Muscle of leg (tissue), 11 donors: Measurements from ENCODE around the gene GRIK4. TPM values are rescaled to one million over a fixed set of nuclear protein-coding genes. Genes with fewer than 3 reads are reported as not detected.

ENCODE experiments used
- DNase-seq: peaks from one replicate; pipeline ENCODE4 v3.0.0; 2013
- H3K27ac ChIP-seq: one replicate; pipeline ENCODE4 v1.5.1; 2013; ENCODE audit warnings: mild to moderate bottlenecking, low read length, control low read depth
- H3K27me3 ChIP-seq: one replicate; pipeline ENCODE4 v1.6.1; 2013; ENCODE audit warnings: low read length; ENCODE audit not compliant: control insufficient read depth, insufficient read depth
- H3K36me3 ChIP-seq: one replicate; pipeline ENCODE4 v1.6.1; 2013; ENCODE audit warnings: low read length; ENCODE audit not compliant: control insufficient read depth, insufficient read depth
- H3K4me1 ChIP-seq: one replicate; pipeline ENCODE4 v1.6.1; 2013; ENCODE audit warnings: low read length; ENCODE audit not compliant: control insufficient read depth, insufficient read depth
- H3K4me3 ChIP-seq: one replicate; pipeline ENCODE4 v1.5.1; 2013; ENCODE audit warnings: low read length, control low read depth
- H3K9me3 ChIP-seq: replicated peaks from 2 replicates; pipeline ENCODE4 v1.6.1; 2013; ENCODE audit warnings: low read depth, low read length; ENCODE audit not compliant: control insufficient read depth
- WGBS: methylation state at CpG from one replicate; pipeline ENCODE4 v1.1.5; 2013; ENCODE audit warnings: missing lambda C conversion rate; ENCODE audit not compliant: insufficient coverage; 5-methylcytosine and 5-hydroxymethylcytosine counted together
- polyA plus RNA-seq, 8 donors: library from polyadenylated mRNA; unstranded; fragments of 120-200 nt; gene quantifications; one replicate each; pipeline versions ENCODE4 v1.2.1 to v1.2.3, GENCODE V29; 2013; ENCODE audit warnings: inconsistent platforms in 1 of 8, low replicate concordance in 1 of 8; ENCODE audit not compliant: insufficient read length in 8 of 8, insufficient read depth in 1 of 8
- total RNA-seq: library from RNA; stranded (reverse); fragments of 120-200 nt; gene quantifications from one replicate; pipeline ENCODE4 v1.2.4, GENCODE V29; 2013

Gene GRIK4
- total and polyA plus RNA-seq, 9 donors, result 0.09 to 1.3 (median 0.50) TPM

DNA sequence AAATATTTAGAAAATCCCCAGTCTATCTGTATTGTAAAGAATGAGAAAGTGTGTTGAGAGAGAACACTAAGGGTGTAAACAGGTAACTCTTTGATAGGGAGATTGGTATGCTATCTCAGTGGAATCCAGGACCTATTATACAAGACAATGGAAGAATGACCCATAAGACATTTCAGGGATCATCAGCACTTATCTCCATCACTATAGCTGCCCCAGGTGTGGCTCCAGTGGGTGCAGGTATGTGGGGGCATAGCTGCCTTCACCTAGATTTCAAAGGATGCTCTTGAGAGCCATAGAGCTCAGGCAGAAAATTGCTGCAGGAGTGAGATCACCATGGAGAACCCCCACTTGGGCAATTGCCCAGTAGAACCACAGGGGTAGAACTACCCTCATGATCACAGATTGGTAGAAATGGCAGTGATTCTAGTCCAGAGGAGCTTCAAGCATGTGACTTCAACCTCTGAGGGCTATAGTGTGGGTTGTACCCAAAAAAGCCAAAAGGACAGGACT is 260.1 kb downstream of the GRIK4 start:
- Histone ChIP-seq H3K27me3 (peaks cover 8% of the 10 kb centered on the region), H3K9me3 (peaks cover 8% of the 10 kb centered on the region), H3K4me1 (no peaks in the 10 kb centered on the region), H3K36me3 (no peaks in the 10 kb centered on the region), H3K4me3 (no peak overlapping the region), H3K27ac (no peak overlapping the region)
- DNase-seq, result no peak

DNA sequence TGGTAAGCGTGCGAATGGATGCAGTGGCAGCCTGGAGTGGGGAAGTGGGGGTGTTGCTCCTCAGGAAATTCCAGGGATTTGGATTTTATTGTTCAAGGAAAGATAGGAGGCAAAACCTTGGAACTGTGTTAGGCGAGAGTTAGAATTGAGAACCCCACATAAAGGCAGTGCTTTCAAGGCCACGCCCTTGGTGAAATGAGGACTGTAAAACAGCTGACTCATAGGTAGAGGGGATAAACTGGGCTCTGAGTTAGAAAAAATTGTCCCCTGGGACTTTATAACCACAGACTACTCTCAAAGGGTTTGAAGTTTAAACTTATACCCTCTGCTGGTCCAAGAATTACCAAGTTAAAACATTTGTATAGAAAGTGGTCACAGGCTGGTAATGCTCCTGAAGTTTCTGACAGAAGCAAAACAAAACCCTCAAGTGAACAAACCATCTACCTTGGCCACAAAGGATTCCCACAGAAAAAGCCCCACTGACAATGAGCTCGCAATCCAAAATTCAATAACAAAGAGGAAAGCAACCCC is 262.0 kb downstream of the GRIK4 start:
- no peaks in the 10 kb centered on the region for H3K4me1 ChIP-seq
- no peaks in the 10 kb centered on the region for H3K36me3 ChIP-seq
- no peaks in the 10 kb centered on the region for H3K9me3 ChIP-seq
- H3K27me3 ChIP-seq, result peaks cover 8% of the 10 kb centered on the region
- H3K4me3 ChIP-seq, result no peak overlapping the region
- DNase-seq, result no peak
- 89% methylated on average over 3 of the region's 5 CpGs for whole genome bisulfite sequencing
- H3K27ac ChIP-seq, result no peak overlapping the region

DNA sequence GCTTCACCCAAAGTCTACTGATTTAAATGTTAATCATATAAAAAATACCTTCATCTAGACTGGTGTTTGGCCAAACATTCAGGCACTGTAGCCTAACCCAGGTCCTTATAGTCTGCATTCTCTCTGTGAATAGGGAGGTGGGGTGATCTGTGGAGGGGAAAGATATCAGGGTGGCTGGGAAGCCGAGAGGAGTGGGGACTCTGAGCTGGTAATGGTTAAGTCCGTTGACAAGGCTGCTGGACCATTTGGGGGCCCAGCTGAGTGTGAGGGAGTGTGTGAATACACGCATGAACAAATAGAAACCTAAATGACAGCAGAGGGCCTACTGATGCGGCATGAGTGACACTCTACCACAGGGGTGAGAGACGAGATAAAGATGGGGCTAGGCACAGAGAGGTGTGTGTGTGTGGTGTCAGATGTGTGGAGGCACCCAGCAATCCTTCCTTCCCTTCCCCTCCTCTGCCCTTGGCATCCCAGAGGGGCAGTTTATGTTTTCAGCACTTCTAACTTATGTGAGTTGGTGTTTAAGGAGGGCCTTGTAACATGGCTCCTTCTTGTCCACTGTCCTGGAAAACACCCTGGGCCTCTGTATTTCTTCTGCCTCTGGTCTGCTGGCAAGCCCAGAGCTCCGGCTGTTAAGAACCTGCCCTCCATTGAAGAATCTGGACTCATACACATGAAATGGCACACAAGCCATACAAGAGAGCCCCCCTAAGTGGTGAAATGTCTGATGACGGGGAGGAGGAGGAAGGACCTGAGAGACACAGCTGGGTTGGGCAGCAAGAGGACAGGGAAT is 263.2 kb downstream of the GRIK4 start:
- 78% methylated on average over 4 of the region's 7 CpGs for WGBS
- Histone ChIP-seq H3K27me3 (peaks cover 12% of the 10 kb centered on the region), H3K4me3 (no peak overlapping the region)

DNA sequence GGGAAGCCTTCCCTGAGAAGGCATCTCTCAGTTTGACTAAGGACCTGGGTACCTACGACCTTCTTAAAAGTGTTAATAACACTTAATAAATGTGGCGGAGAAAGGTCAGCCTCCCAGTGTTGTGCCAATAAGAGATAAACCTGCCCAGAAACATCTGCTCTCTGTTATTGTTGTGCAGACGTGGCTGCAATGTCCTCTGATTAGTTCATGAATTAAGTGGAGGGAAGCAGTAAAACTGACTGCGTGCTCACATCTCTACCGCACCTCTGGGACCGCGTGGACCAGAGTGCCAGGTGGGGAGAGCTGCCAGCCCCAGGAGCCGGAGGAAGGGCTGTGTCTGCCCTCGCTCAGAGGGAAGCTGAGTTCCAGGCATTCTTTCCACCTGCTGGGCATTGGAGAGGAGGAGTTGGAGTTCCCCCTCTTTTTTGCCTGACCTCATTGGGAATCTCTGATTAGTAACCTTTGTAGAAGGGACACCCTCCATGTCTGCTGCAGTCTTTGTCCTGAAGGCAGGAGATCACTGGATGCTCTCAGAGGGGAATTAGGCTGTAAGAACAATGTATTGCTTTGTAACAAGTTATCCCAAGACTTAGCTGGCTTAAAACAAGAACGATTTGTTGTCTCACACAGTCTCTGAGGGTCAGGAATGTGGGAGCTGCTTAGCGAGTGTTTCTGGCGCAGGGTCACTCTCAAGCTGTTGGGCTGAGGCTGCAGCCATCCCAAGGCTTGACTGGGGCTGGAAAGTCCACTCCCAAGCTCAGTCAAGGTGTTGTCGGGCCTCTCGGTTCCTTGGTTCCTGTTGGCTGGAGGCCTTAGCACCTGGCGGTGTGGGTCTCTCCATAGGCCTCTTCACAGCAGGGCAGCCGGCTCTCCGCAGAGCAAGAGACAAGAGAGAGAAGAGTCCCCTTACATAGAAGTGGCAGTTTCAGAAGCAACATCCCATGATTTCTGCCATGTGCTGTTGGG is 264.7 kb downstream of the GRIK4 start:
- Histone ChIP-seq H3K27me3 (peaks cover 12% of the 10 kb centered on the region), H3K27ac (no peak overlapping the region), H3K4me1 (no peaks in the 10 kb centered on the region), H3K4me3 (no peak overlapping the region), H3K36me3 (no peaks in the 10 kb centered on the region), H3K9me3 (no peaks in the 10 kb centered on the region)
- DNase-seq, result no peak
- WGBS, result 50% methylated on average over 9 of the region's 17 CpGs

More for the DNA sequence above, 263.2 kb downstream of the GRIK4 start:
- Histone ChIP-seq H3K36me3 (no peaks in the 10 kb centered on the region), H3K9me3 (no peaks in the 10 kb centered on the region), H3K27ac (no peak overlapping the region), H3K4me1 (no peaks in the 10 kb centered on the region)
- no peak for DNase-seq

DNA sequence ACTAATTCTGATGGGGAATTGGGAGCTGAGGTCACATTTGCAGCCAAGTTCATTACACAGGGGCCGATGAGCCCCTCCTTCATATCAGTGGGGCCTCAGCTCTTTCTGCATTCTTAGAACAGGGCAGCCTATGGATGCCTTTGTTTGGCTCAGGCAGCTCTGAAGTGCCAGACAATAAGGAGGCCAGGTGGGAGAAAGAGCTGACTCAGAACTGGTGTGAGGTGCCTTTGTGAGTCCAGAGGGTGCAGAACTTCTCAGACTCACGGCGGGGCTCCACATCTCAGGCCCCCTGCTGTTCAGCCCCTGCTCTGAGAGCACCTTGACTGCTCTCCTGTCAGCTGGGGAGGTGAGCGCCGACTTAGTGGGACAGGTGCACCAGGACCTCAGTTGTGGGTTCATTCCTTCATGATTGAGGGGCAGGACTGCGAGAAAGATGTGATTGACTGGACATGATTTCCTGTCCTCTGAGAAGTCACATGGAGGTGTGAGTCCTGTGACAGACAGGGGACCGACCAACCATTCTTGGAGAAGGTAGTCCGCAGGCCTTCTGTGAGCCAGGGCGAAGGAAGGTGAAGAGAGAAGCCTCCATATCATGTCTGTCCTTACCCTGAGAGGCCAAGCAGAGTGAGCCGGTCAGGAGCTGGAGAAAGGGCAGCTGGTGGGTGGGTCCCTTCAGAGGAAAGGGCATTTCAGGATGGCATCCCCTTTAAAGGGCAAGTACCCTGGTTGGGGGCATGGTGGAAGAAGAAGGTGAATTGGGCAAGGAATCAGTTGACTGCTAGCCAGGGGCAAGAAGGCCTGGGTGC is 267.3 kb downstream of the GRIK4 start:
- 80% methylated on average over 9 of the region's 10 CpGs for WGBS
- Histone ChIP-seq H3K9me3 (no peaks in the 10 kb centered on the region), H3K36me3 (no peaks in the 10 kb centered on the region), H3K4me1 (no peaks in the 10 kb centered on the region), H3K27me3 (peaks cover 23% of the 10 kb centered on the region), H3K4me3 (no peak overlapping the region), H3K27ac (no peak overlapping the region)
- DNase-seq, result no peak

DNA sequence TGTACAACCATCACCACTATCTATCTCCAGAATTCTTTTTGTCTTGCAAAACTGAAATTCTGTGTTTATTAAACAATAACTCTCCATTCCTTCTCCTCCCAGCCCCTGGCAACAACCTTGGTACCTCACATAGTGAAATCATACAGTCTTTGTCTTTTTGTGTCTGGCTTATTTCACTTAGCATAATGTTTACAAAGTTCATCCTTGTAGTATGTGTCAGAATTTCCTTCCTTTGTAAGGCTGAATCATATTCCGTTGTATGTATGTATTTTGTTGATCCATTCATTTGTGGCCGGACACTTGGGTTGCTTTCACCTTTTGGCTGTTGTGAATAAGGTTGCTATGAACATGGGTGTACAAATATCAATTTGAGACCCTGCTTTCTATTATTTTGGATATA is 268.7 kb downstream of the GRIK4 start:
- H3K4me1 ChIP-seq, result no peaks in the 10 kb centered on the region
- no CpG with 5 or more reads among the region's 2 CpGs for WGBS
- H3K27ac ChIP-seq, result no peak overlapping the region
- H3K36me3 ChIP-seq, result no peaks in the 10 kb centered on the region
- no peak for DNase-seq
- peaks cover 29% of the 10 kb centered on the region for H3K27me3 ChIP-seq
- H3K4me3 ChIP-seq, result no peak overlapping the region
- H3K9me3 ChIP-seq, result no peaks in the 10 kb centered on the region

DNA sequence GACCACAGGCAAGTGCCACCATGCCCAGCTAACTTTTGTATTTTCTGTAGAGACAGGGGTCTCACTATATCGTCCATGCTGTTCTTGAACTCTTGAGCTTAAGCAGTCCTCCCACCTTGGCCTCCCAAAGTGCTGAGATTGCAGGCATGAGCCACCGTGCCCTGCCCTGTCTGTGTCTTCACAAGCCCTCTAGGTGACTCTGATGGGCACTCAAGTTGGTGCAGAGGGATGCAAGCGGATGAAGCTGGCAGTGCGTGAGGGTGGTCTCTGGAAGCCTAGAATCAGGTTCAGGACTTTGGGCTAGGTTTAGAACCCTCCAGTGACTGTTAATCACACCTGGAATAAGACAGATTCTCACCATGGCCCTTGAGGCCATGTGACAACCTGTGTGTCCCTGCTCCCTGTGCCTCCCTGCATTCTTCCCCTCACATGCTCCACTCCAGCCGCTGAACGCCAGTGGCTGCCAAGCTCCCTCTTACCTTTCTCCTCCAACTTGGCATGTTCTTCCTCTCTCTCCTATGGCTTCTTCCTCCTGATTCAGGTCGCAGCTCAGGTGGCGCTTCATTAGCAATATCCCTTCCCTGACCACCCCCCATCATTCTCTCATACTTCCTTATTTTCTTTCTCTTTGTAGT is 270.1 kb downstream of the GRIK4 start:
- peaks cover 32% of the 10 kb centered on the region for H3K27me3 ChIP-seq
- H3K27ac ChIP-seq, result no peak overlapping the region
- H3K4me3 ChIP-seq, result no peak overlapping the region
- H3K9me3 ChIP-seq, result no peaks in the 10 kb centered on the region
- H3K36me3 ChIP-seq, result no peaks in the 10 kb centered on the region
- 83% methylated on average over 7 of the region's 8 CpGs for WGBS
- no peak for DNase-seq
- H3K4me1 ChIP-seq, result no peaks in the 10 kb centered on the region

DNA sequence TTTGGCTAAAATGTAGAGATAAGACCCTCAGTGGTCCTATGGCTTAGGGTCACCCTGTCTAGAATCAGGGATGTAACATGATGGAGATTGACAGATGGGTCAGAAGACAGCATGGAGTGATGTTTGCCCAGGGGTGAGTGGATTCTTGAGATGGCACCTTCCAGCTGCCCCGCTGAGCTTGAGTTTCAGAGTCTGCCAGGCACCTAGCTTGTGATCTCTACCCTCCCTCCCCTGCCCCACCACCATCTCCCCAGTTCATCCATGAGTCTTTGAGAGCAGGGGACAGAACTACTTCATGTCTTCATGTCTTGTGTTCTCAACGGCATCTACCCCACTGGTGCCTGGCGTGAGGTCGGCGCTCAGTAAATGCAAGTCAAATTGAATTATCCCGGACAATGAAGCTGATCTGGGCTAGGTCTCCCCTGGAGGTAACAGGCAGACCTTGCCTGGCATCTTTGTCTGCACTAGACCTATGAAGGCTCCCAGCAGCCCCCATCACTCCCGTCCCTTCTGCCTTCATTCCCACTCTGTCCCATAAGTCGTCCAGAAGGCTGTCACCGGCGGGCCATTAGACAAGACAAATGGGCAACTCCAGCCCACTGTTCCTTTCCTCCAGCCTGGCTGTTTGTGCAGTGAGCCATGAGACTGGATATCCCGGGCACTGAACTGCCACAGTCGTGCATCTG is 273.2 kb downstream of the GRIK4 start:
- H3K27me3 ChIP-seq, result peaks cover 35% of the 10 kb centered on the region
- no peak for DNase-seq
- WGBS, result 76% methylated on average over 11 of the region's 12 CpGs
- no peaks in the 10 kb centered on the region for H3K9me3 ChIP-seq
- H3K36me3 ChIP-seq, result no peaks in the 10 kb centered on the region
- no peak overlapping the region for H3K4me3 ChIP-seq
- H3K4me1 ChIP-seq, result no peaks in the 10 kb centered on the region
- H3K27ac ChIP-seq, result no peak overlapping the region

DNA sequence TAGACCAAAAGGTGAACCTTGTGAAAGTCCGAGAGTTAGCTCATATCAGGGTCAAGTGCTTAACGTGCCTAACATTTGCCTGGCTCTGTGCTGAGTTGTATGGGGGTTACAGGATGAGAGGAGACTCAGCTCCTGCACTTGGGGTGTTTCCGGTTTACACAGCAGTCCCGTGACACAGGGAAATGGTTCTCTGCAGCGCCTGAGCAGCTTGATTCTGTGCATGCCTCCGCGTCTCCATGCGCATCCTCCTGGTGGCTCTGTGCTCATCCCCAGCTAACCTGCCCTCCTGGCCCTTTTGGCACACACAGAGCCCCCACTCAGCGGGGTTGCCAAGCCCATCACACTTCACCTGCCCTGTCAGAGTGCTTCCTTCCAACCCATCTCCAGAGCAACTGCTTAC is 274.0 kb downstream of the GRIK4 start:
- H3K27me3 ChIP-seq, result peaks cover 36% of the 10 kb centered on the region
- no peak for DNase-seq

More for the DNA sequence above, 274.0 kb downstream of the GRIK4 start:
- no peak overlapping the region for H3K27ac ChIP-seq
- no peaks in the 10 kb centered on the region for H3K4me1 ChIP-seq
- 85% methylated on average over 9 of the region's 9 CpGs for WGBS
- H3K36me3 ChIP-seq, result no peaks in the 10 kb centered on the region
- no peak overlapping the region for H3K4me3 ChIP-seq
- H3K9me3 ChIP-seq, result no peaks in the 10 kb centered on the region
